GM18502 (cell line): ENCODE measurements around the gene RBM23.
A peak's percentile ranks its signal among the peaks of the same experiment; 100 is the strongest.

ENCODE experiments used
- ATAC-seq: cut with Tn5 transposase; IDR thresholded peaks from one replicate; pipeline ENCODE4 v1.9.1; 2021; ENCODE audit warnings: mild to moderate bottlenecking; ENCODE audit not compliant: unreplicated experiment, poor library complexity

Gene RBM23

DNA sequence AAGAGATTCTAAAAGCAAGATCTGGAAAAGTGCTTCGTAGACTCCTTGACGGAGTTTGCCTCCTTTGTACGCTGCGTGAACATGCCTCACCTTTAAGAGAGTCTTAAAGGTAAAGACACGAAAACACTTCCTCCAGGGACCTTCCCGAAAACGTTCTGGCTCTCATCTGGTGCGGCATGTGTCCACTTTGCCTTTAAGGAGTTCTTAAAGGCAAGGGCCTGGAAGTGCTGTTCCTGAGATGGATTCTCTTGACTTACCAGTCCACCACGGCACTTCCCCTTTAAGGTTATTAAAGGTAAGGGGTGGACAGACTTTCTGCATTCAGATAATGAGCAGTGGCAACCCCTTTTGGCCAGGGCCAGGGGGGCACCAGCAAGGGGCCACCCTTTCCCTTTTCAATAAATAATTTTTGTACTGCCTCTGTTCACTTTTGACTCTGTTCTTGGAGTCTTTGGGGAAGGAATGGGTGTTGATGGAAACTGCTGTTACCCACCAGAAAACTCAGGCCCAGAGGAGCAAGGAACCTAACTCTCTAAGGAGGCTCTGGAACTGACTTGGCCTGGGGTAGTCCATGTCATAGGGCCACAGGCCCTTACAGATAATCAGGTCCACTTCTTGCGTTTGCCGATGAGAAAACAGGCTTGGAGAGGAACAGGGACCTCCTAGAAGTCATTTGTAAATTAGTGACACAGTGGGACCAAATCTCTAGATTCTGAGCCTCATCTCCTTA lies 31.5 kb downstream of the RBM23 start:
- ATAC-seq = peak; percentile 47

DNA sequence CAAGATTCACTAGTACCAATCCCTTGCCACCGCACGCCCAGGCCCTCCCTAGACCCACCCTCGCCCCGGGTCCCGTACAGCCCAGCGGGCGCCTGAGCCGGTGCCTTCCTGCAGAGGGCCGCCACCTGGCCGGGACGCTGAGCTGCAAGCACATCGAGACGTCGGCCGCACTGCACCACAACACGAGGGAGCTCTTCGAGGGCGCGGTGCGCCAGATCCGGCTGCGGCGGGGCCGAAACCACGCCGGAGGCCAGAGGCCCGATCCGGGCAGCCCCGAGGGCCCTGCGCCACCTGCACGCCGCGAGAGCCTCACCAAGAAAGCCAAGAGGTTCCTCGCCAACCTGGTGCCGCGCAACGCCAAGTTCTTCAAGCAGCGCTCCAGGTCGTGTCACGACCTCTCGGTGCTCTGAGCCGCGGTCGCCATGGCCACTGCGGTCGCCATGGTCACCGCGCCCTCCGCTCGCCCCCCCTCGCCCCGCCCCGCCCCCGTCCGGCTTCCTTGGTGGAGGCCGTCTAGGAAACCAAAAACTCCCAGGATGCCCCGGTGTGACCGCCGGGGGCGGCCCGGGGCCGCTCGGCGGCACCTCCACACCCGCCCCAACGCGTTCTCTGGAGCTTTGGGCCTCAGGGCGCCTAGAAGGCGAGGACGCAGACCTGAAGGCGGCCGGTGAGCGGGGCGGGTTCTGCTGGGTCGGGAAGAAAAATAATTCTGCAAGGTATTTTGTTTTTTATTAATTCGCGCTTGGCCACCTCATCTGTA lies 32.3 kb downstream of the RBM23 start:
- ATAC-seq = peak; percentile 57

DNA sequence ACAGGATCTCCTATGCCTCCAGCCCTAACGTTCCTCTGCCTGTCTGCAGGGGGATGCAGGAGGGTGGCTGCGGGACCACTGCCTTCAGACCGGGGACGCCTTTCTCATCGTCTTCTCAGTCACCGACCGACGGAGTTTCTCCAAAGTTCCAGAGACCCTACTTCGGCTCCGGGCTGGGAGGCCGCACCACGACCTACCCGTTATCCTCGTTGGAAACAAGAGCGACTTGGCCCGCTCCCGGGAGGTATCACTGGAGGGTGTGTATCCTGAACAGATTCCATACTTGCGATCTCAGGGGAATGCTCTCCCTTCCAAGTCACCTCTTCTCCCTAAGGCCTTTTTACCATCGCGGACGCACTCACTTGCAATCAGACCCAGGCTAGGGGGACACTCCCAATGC lies 33.0 kb downstream of the RBM23 start:
- no peak for ATAC-seq

DNA sequence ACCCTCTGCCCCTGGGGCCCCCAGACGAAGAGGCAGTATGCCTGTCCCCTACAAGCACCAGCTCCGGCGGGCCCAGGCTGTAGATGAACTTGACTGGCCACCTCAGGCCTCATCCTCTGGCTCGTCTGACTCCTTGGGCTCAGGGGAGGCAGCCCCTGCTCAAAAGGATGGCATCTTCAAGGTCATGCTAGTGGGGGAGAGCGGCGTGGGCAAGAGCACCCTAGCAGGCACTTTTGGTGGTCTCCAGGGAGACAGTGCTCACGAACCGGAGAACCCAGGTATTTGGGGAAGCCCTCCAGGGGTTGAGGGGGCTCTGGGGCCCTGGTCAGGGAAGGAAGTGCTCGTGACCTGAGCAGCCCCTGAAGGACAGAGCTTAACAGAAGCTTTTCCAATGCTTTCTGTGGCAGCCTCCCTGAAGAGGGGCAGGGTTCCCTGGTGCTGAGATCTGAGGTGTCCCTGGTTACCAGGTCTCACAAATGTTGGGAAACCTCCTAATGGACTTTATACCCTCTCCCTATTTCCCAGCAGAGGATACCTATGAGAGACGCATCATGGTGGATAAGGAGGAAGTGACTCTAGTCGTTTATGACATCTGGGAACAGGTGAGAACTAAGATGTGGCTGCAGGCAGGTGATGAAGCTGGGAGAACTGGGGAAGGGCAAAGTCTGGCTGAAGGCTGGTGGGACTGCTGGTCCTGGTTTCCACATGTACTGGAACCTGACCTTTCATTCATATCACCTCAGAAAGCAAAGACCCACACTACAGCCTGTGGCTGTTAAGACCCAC lies 34.0 kb downstream of the RBM23 start:
- ATAC-seq = no peak

DNA sequence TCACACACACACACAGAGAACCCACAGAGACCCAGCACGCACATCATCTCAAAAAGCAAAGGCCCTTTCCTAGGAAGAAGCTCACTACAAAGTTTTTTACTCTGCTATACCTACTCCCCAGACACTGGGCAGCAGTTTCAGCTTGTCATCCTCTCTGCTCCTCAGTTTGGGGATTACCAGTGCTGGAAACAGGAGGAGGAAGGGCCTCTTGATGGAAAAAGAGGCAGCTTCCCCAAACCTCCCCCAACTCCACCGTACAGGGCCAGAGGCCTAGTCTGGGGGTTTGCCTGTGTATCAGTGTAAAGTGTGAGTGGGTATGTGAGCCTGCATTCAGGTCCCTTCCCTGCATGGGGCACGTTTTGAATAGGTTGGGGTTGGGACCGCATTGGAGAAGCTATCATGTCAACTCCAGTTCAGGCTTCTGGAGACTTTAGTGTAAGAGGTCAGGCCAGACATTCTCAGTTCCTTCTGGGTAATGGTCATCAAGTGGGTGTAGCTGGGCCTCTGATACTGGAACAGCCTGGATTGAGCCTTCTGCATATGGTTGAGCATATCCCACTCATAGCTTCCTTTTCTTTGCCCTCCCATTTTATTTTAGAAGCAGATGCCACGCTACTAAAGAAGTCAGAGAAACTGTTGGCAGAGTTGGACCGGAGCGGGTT lies 34.7 kb downstream of the RBM23 start:
- no peak for ATAC-seq

DNA sequence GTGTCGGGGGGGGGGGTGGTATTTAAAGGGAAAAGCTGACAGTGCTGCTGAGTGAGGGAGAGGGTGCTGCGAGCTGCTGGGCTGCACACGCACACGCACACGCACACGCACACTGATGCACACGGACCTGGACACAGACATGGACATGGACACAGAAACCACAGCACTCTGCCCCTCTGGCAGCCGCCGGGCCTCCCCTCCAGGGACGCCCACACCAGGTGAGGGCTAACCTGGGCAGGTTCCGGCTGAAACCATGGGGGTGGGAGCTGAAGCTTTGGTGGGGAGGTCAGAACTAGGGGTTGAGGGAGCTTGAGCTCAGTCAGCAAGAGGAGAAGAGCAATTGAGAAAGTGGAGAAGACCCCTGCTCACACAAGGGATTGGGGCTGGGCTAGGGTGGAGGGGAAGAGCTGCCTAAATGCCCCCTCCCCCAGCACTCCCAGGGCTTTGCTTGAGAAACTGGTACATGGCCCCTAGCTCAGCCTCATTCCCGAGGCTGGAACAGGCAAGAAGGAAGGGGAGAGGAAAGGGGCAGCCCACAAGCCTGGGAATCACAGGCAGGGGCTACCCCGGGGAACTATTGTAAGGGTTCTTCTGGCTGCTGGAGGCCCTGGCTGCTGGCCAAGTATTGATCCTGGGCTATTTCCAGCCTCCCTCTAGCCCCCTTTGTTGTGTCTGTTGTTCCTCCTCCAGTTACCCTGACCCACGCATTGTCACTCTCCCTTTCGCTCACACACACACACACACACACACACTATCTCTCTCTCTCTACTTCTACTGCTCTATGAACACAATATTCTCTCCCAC lies 35.6 kb downstream of the RBM23 start, which contains the start of gene REM2:
TSS of gene REM2 (plus strand) at position 50 of the 804 bp plus-strand sequence. CDS start at position 116, 66 bp downstream.
- no peak for ATAC-seq

DNA sequence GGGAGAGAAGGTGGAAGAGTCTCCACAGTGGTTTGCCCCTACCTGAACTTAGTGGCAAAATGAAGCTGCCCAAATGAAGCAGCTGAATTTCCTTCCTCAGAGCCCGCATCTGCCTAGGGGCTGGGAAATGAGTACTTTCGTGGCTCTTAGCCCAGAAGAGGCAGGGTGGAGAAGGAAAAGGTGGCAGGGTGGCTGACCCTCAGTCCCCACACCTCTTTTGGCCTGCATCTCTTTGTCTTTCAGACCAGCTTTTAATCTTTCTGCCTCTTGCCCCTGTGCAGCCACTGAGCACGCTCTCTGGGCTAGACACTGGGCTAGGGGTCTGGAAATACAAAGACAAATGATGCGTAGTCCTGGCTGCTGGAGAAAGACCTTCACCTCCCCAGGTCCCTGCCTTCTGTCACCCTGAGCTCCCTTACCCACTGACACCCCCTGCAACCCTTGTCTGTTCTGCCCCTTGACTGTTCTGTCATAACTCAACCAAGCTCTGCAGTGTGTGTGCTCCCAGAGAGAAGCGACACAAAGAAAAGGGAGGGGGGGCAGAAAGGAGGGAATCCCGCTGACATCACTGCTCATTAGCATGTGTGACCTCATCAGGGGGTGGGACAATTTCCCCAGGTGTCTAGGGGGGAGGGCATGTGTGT lies 36.3 kb downstream of the RBM23 start:
- no peak for ATAC-seq

DNA sequence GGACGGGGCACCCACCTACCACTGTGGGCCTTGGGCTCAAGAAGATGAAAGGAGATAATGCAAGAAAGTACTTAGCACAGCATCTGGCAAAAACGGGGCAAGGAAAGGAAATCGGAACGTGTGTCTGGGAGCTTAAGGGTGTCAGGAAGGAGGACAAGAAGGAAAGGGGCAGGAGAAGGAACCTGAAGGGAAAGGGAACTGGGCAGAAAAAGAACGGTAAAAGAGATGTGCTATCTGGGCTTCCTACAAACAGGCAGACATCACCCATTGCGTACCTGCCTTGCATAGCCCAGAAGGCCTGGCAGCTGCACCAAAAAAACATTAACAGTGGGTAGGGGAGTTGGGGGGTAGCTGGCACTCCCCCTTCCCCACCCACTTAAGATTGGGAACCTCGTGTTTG lies 36.9 kb downstream of the RBM23 start:
- no peak for ATAC-seq

DNA sequence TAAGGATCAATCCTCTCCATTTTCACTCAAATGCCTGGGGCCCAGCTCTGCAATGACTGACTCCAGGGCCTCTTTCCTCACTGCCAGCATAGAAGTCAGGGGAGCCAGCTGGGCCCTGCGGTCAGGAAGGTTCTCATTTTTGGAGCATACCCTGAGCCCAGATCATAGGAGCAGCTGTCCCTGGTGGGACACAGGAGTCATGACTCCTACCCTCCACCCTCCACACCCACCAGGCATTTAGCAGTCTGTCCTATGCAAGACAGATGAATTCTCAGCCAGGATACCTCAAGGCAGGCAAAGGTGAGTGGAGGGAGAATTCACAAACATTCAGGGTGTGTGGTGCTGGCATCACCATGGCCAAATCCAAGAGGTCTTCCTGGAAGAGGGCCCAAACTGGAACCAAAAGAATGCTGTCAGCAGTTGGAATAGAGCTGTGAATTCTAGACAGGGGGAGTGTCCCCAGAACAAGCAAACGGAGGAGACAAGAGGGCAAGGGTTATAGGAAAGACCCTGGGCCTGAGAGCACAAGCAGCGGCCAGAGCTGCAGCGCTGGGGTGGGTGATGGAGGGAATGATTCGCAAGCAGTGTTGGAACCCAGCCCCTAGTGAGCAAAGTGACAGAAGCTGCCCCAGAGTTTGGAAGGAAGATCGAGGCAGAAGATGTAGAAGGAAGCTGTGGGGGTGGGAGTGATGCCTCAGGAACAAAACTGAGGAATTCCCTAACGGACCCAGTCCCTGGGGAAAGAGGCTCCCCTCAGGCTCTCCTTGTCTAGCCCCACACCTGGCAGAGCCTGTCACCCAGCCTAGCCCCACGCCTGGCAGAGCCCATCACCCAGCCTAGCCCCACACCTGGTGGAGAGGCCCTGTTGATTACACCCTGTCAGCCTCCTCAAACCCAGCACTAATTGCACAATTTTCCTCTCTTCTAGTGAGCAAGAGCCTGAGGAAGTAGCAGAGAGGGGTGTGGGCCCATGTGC lies 40.4 kb downstream of the RBM23 start:
- no peak for ATAC-seq

DNA sequence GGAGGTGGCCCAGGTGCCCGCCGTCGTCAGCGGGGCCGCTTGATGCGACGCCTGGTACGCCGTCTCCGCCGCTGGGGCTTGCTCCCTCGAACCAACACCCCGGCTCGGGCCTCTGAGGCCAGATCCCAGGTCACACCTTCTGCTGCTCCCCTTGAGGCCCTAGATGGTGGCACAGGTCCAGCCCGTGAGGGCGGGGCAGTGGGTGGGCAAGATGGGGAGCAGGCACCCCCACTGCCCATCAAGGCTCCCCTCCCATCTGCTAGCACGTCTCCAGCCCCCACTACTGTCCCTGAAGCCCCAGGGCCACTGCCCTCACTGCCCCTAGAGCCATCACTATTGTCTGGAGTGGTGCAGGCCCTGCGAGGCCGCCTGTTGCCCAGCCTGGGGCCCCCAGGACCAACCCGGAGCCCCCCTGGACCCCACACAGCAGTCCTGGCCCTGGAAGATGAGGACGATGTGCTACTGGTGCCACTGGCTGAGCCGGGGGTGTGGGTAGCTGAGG lies 41.9 kb downstream of the RBM23 start:
- no peak for ATAC-seq

DNA sequence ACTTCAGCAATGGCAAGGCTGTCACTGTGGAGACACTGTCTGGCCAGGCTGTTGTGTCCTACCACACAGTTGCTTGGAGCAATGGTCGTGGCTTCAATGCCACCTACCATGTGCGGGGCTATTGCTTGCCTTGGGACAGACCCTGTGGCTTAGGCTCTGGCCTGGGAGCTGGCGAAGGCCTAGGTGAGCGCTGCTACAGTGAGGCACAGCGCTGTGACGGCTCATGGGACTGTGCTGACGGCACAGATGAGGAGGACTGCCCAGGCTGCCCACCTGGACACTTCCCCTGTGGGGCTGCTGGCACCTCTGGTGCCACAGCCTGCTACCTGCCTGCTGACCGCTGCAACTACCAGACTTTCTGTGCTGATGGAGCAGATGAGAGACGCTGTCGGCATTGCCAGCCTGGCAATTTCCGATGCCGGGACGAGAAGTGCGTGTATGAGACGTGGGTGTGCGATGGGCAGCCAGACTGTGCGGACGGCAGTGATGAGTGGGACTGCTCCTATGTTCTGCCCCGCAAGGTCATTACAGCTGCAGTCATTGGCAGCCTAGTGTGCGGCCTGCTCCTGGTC lies 43.1 kb downstream of the RBM23 start:
- no peak for ATAC-seq

DNA sequence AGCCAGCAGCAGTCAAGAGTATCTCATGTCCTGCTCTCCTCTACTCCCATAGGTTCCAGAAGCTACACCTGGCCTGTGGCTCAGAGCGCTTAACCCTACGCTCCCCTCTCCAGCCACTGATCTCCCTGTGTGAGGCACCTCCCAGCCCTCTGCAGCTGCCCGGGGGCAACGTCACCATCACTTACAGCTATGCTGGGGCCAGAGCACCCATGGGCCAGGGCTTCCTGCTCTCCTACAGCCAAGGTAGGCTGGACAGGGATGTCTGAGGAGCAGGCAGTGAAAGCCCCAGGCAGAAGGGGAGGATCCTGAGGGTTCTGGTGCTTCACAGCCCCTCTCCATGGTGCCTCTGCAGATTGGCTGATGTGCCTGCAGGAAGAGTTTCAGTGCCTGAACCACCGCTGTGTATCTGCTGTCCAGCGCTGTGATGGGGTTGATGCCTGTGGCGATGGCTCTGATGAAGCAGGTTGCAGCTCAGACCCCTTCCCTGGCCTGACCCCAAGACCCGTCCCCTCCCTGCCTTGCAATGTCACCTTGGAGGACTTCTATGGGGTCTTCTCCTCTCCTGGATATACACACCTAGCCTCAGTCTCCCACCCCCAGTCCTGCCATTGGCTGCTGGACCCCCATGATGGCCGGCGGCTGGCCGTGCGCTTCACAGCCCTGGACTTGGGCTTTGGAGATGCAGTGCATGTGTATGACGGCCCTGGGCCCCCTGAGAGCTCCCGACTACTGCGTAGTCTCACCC lies 43.8 kb downstream of the RBM23 start:
- no peak for ATAC-seq

DNA sequence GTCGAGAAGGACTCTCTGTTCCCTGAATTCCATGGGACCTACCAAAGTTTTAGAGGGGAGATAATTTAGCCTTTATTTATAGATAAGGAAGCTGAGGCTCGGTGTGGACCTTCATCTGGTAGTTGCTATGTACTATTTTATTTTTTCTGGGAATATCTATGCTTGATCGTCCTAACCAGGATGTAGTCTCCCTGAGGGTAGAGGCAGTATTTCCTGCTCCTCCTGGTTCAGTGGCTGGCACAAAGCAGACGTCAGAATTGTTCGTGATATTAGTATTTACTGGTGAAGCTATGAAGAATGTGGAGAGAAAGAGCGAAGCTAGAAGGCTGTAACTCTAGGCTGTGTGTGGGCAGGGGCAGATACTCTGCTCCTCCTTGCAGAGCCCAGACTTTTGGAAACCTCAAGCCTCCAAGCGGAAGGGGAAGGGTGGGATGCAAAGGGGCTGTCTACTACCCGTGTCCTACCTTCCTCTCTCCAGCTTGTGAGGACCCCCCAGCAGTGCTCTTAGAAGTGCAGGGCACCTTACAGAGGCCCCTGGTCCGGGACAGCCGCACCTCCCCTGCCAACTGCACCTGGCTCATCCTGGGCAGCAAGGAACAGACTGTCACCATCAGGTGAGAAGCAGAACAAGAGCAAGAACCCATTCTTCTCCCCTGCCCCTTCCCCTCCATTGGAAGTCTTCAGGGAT lies 46.0 kb downstream of the RBM23 start:
- ATAC-seq = no peak

DNA sequence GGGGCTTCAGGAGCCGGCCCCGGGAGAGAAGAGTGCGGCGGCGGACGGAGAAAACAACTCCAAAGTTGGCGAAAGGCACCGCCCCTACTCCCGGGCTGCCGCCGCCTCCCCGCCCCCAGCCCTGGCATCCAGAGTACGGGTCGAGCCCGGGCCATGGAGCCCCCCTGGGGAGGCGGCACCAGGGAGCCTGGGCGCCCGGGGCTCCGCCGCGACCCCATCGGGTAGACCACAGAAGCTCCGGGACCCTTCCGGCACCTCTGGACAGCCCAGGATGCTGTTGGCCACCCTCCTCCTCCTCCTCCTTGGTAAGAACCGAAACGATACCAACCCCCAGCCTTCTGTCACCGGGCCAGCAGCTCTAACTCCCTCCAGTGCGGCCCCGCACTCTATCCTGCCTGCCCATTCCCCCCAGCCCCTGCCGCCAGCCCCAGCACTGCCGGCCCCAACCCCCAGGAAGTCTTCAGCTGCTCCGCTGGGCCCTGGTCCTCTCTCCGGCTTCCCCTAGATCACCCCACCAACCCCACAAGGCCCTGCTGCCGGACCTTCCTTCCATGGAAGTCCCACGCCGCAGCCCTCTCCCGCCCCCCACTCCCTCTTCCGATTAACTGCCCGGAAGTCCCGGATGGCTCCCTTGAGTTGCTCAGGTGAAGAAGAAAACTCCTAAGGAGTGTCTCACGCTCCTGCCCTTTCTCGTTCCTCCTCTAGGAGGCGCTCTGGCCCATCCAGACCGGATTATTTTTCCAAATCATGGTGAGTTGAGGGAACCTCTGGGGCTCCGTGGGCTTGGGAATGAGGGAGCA lies 46.7 kb downstream of the RBM23 start:
- peak; percentile 27 for ATAC-seq

DNA sequence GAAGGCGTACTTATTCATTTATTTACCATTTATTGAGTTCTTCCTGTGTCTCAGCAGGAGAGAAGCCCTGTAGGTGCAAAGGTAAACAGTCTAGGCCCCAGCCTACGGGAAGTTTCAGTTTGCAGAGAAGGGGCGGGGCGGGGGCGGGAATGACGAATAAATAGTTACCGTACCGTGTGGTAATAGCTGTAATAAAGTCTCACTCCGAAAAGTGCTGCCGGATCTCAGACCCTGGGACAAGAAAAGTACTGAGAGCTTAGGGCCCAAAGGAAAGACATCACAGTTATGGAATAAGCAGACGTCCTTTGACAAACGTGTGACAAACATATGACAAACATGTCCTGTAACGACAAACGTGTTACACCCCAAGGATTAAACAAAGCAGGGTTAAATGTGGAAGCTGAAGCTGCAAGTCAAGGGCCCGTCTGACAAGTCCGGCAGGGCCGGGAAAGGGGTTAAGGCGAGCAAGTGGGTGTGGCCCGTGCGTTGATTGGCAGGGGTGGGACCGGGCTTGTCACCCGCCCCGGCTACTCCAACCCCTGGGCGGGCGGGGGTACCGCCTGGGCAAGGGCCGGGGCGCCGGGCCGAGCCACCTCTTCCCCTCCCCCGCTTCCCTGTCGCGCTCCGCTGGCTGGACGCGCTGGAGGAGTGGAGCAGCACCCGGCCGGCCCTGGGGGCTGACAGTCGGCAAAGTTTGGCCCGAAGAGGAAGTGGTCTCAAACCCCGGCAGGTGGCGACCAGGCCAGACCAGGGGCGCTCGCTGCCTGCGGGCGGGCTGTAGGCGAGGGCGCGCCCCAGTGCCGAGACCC lies 47.5 kb downstream of the RBM23 start, which contains the start of gene LRP10:
TSS of gene LRP10 (plus strand) at position 517 of the 809 bp plus-strand sequence. CDS start 564 bp downstream, outside the sequence.
- ATAC-seq = peak; percentile 74
